Measurements from ENCODE around the gene SLC44A5.

DNA sequence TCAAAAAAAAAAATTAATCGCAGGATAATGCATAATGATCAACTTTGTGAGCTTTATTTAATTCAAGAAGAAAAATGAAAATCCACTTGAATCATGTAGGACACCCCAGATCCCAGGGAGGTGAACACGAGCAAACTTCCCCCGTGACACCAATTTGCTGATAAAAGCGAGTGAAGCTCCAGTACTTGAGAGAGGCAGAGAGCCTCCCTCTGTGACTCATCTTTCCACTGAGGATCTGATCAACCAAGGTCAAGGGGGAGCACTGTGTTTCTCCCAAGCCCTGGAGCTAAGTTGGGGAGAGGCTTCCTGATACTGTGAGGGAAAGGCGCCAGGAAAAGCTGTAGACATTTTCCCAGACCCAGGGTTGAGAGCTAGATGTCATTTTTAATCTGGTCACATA lies 160.9 kb downstream of the SLC44A5 start:
- TF ChIP-seq ZNF114 (CRISPR knock-in tag; IDR thresholded peaks at IDR 0.05) (no peak), POLR2AphosphoS5 (IDR thresholded peaks at IDR 0.05; ENCODE audit: low read depth) (no peak)
- TF ChIP-seq, protein P1, sequence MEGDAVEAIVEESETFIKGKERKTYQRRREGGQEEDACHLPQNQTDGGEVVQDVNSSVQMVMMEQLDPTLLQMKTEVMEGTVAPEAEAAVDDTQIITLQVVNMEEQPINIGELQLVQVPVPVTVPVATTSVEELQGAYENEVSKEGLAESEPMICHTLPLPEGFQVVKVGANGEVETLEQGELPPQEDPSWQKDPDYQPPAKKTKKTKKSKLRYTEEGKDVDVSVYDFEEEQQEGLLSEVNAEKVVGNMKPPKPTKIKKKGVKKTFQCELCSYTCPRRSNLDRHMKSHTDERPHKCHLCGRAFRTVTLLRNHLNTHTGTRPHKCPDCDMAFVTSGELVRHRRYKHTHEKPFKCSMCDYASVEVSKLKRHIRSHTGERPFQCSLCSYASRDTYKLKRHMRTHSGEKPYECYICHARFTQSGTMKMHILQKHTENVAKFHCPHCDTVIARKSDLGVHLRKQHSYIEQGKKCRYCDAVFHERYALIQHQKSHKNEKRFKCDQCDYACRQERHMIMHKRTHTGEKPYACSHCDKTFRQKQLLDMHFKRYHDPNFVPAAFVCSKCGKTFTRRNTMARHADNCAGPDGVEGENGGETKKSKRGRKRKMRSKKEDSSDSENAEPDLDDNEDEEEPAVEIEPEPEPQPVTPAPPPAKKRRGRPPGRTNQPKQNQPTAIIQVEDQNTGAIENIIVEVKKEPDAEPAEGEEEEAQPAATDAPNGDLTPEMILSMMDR (conservative IDR thresholded peaks at IDR 0.05; ENCODE audit: low read depth in 2 of 2), result no peak
